H1 (cell line): ENCODE measurements around the gene RORB. TPM values are rescaled to one million over a fixed set of nuclear protein-coding genes. Genes with fewer than 3 reads are reported as not detected.

ENCODE experiments used
- CTCF ChIA-PET: fragments of 300-600 bp; sonication (Branson Sonifier 250); formaldehyde crosslinking; loops from one replicate; lab custom pipeline; 2021; ENCODE audit not compliant: partially characterized antibody; lab: Charles Lee
- POLR2A ChIA-PET: fragments of 300-600 bp; sonication (Branson Sonifier 250); formaldehyde crosslinking; loops from one replicate; lab custom pipeline; 2021; ENCODE audit warnings: inconsistent platforms; ENCODE audit not compliant: partially characterized antibody; lab: Charles Lee
- DNase-seq, 2 experiments: peaks; one replicate each; pipeline versions ENCODE4 v3.0.0 to v3.0.0-alpha.2; 2010 to 2022; ENCODE audit warnings: low spot score in 2 of 2, low read depth in 1 of 2, mixed read lengths in 1 of 2
- FAIRE-seq: peaks from 2 replicates; lab custom pipeline; 2011; peaks lifted over from hg19 to GRCh38; lab: Jason Lieb, UNC
- H2AFZ ChIP-seq: 2 replicates; pipeline ENCODE4 v1.8.1; 2012; ENCODE audit warnings: low read length, inconsistent platforms
- H2AK5ac ChIP-seq: 2 replicates; pipeline ENCODE4 v1.6.1; 2013; ENCODE audit warnings: low read depth, low read length
- H2BK120ac ChIP-seq: replicated peaks from 2 replicates; pipeline ENCODE3; 2013; ENCODE audit warnings: low read depth, low read length, inconsistent platforms
- H2BK12ac ChIP-seq: 2 replicates; pipeline ENCODE4 v1.6.1; 2013; ENCODE audit warnings: low read depth, low read length
- H2BK15ac ChIP-seq: 2 replicates; pipeline ENCODE4 v1.6.1; 2013; ENCODE audit warnings: low read length
- H2BK20ac ChIP-seq: 2 replicates; pipeline ENCODE4 v1.6.1; 2013; ENCODE audit warnings: low read length
- H2BK5ac ChIP-seq: 2 replicates; pipeline ENCODE4 v1.6.1; 2013; ENCODE audit warnings: low read depth, low read length
- H3K14ac ChIP-seq: 2 replicates; pipeline ENCODE4 v1.6.1; 2013; ENCODE audit warnings: inconsistent platforms; ENCODE audit not compliant: insufficient read length
- H3K18ac ChIP-seq: 2 replicates; pipeline ENCODE4 v1.6.1; 2013; ENCODE audit warnings: low read length; ENCODE audit errors: extremely low read depth
- H3K23ac ChIP-seq: 2 replicates; pipeline ENCODE4 v1.6.1; 2013; ENCODE audit warnings: inconsistent platforms; ENCODE audit not compliant: insufficient read length
- H3K23me2 ChIP-seq: 2 replicates; pipeline ENCODE4 v1.6.1; 2013; ENCODE audit warnings: low read depth, low read length
- H3K27ac ChIP-seq: 2 replicates; pipeline ENCODE4 v1.6.1; 2011; ENCODE audit warnings: low read depth, low read length, inconsistent platforms
- H3K27me3 ChIP-seq, 4 experiments: replicated peaks in 1 of 4; 1 replicate in 1 of 4; 2 replicates in 3 of 4; pipeline versions ENCODE4 v1.6.1 to v1.8.1; 2011 to 2013; ENCODE audit warnings: low read length in 3 of 4, mild to moderate bottlenecking in 3 of 4, inconsistent platforms in 2 of 4, mixed read lengths in 2 of 4, moderate library complexity in 1 of 4; ENCODE audit not compliant: control insufficient read depth in 3 of 4, insufficient read depth in 3 of 4; ENCODE audit errors: extremely low read depth in 1 of 4
- H3K36me3 ChIP-seq, 4 experiments: 2 replicates each; pipeline versions ENCODE4 v1.6.1 to v1.8.1; 2011 to 2013; ENCODE audit warnings: mild to moderate bottlenecking in 4 of 4, low read length in 3 of 4, moderate library complexity in 2 of 4, control low read depth in 1 of 4, inconsistent platforms in 1 of 4; ENCODE audit not compliant: insufficient read depth in 4 of 4, control insufficient read depth in 2 of 4
- H3K4ac ChIP-seq: replicated peaks from 2 replicates; pipeline ENCODE3; 2013; ENCODE audit warnings: low read length, low read depth, mixed read lengths, inconsistent platforms; ENCODE audit not compliant: insufficient read length
- H3K4me1 ChIP-seq, 4 experiments: replicated peaks in 1 of 4; 1 replicate in 1 of 4; 2 replicates in 3 of 4; pipeline versions ENCODE4 v1.6.1 to v1.8.1; 2011 to 2013; ENCODE audit warnings: low read length in 3 of 4, inconsistent platforms in 2 of 4, mixed read lengths in 1 of 4; ENCODE audit not compliant: insufficient read depth in 4 of 4, control insufficient read depth in 3 of 4
- H3K4me2 ChIP-seq, 2 experiments: 2 replicates each; pipeline versions ENCODE4 v1.6.1 to v1.8.1; 2011 to 2013; ENCODE audit warnings: low read depth in 2 of 2, low read length in 2 of 2, control low read depth in 1 of 2, inconsistent platforms in 1 of 2, mild to moderate bottlenecking in 1 of 2; ENCODE audit not compliant: insufficient read depth in 1 of 2
- H3K4me3 ChIP-seq, 4 experiments: fragments of 200-600, 300-600 bp in 1 of 4; sonication (generic), shearing (Covaris generic), sonication (Bioruptor Twin) in 1 of 4; 2 replicates each; pipeline versions ENCODE4 v1.5.1 to v1.8.1; 2011 to 2016; ENCODE audit warnings: low read length in 4 of 4, low read depth in 3 of 4, control low read depth in 2 of 4, inconsistent platforms in 2 of 4, mild to moderate bottlenecking in 2 of 4, mixed read lengths in 1 of 4, moderate library complexity in 1 of 4; ENCODE audit not compliant: insufficient read depth in 2 of 4; ENCODE audit errors: extremely low read depth in 1 of 4
- H3K56ac ChIP-seq: replicated peaks from 2 replicates; pipeline ENCODE3; 2013; ENCODE audit warnings: low read depth, mild to moderate bottlenecking, mixed read lengths, low read length, inconsistent platforms; ENCODE audit not compliant: insufficient read length
- H3K79me1 ChIP-seq: 2 replicates; pipeline ENCODE4 v1.6.1; 2013; ENCODE audit warnings: low read depth, low read length, control low read depth
- H3K79me2 ChIP-seq, 2 experiments: 2 replicates each; pipeline versions ENCODE4 v1.6.1 to v1.8.1; 2012 to 2013; ENCODE audit warnings: low read length in 2 of 2, mild to moderate bottlenecking in 2 of 2, inconsistent platforms in 1 of 2; ENCODE audit not compliant: insufficient read depth in 2 of 2, control insufficient read depth in 1 of 2
- H3K9ac ChIP-seq, 4 experiments: replicated peaks in 1 of 4; 1 replicate in 1 of 4; 2 replicates in 3 of 4; pipeline versions ENCODE4 v1.6.1 to v1.8.1; 2011 to 2013; ENCODE audit warnings: low read depth in 3 of 4, low read length in 3 of 4, control low read depth in 2 of 4, mild to moderate bottlenecking in 2 of 4, moderate library complexity in 2 of 4, inconsistent platforms in 1 of 4; ENCODE audit errors: extremely low read depth in 1 of 4
- H3K9me3 ChIP-seq, 2 experiments: 2 replicates each; pipeline versions ENCODE4 v1.6.1 to v1.8.1; 2012 to 2013; ENCODE audit warnings: mild to moderate bottlenecking in 2 of 2, moderate library complexity in 2 of 2, control low read depth in 1 of 2, inconsistent platforms in 1 of 2, low read depth in 1 of 2, low read length in 1 of 2, mixed read lengths in 1 of 2; ENCODE audit not compliant: insufficient read depth in 2 of 2
- H4K20me1 ChIP-seq, 2 experiments: replicated peaks in 1 of 2; 2 replicates each; pipeline versions ENCODE3 to v1.8.1; 2011 to 2013; ENCODE audit warnings: inconsistent platforms in 2 of 2, low read length in 2 of 2, mild to moderate bottlenecking in 1 of 2; ENCODE audit not compliant: insufficient read depth in 2 of 2, control insufficient read depth in 1 of 2
- H4K5ac ChIP-seq: 2 replicates; pipeline ENCODE4 v1.6.1; 2013; ENCODE audit warnings: low read length, low read depth, mixed read lengths, inconsistent platforms; ENCODE audit not compliant: insufficient read length
- H4K8ac ChIP-seq: 2 replicates; pipeline ENCODE4 v1.8.0; 2013; ENCODE audit warnings: mild to moderate bottlenecking, moderate library complexity, low read length, inconsistent platforms; ENCODE audit not compliant: insufficient read depth; ENCODE audit errors: extremely low read depth
- H4K91ac ChIP-seq: replicated peaks from 2 replicates; pipeline ENCODE3; 2013; ENCODE audit warnings: low read length, mixed read lengths, inconsistent platforms; ENCODE audit not compliant: insufficient read length
- ASH2L ChIP-seq: fragments of 200-600, 300-600 bp; sonication (generic); IDR thresholded peaks from one replicate; pipeline ENCODE4 v1.7.1; 2017; ENCODE audit warnings: low read length
- CREB1 ChIP-seq: IDR thresholded peaks from 2 replicates; pipeline ENCODE4 v1.6.1; 2012; ENCODE audit warnings: inconsistent platforms
- CTBP2 ChIP-seq: IDR thresholded peaks from 2 replicates; pipeline ENCODE4 v1.7.0; 2011; ENCODE audit warnings: borderline replicate concordance, mild to moderate bottlenecking, moderate library complexity, mixed read lengths, low read length; ENCODE audit not compliant: insufficient read depth, insufficient read length
- JUND ChIP-seq: IDR thresholded peaks from 2 replicates; pipeline ENCODE4 v1.6.1; 2011; ENCODE audit warnings: mild to moderate bottlenecking, improper control_type of control experiment, low read length
- KDM1A ChIP-seq: fragments of 200-600, 300-600 bp; sonication (generic); IDR thresholded peaks from 2 replicates; pipeline ENCODE4 v1.7.1; 2016; ENCODE audit warnings: mild to moderate bottlenecking, low read length, borderline replicate concordance
- KDM5A ChIP-seq: fragments of 200-600 bp; IDR thresholded peaks from 2 replicates; pipeline ENCODE4 v1.7.1; 2012; ENCODE audit warnings: mild to moderate bottlenecking, low read length, inconsistent platforms, mixed read lengths
- MAFK ChIP-seq: IDR thresholded peaks from 2 replicates; pipeline ENCODE4 v1.6.1; 2012; ENCODE audit warnings: low read depth, mild to moderate bottlenecking, improper control_type of control experiment, low read length
- NRF1 ChIP-seq: IDR thresholded peaks from 2 replicates; pipeline ENCODE4 v1.6.1; 2011; ENCODE audit warnings: mild to moderate bottlenecking, low read depth, low read length, improper control_type of control experiment
- POLR2A ChIP-seq, 2 experiments: IDR thresholded peaks; 1 replicate in 1 of 2; 2 replicates in 1 of 2; pipeline ENCODE4 v1.6.1; 2011; ENCODE audit warnings: low read depth in 2 of 2, low read length in 2 of 2, mild to moderate bottlenecking in 2 of 2; ENCODE audit errors: control extremely low read depth in 1 of 2
- POLR2AphosphoS5 ChIP-seq: IDR thresholded peaks from 2 replicates; pipeline ENCODE4 v1.6.1; 2011; ENCODE audit warnings: low read depth, low read length
- RXRA ChIP-seq: IDR thresholded peaks from 2 replicates; pipeline ENCODE4 v1.6.1; 2011; ENCODE audit warnings: low read depth, mild to moderate bottlenecking, low read length, moderate library complexity; ENCODE audit not compliant: insufficient read depth
- SRF ChIP-seq: IDR thresholded peaks from 2 replicates; pipeline ENCODE4 v1.6.1; 2011; ENCODE audit warnings: mild to moderate bottlenecking, low read depth, low read length, moderate library complexity
- TEAD4 ChIP-seq: IDR thresholded peaks from 2 replicates; pipeline ENCODE4 v1.6.1; 2012; ENCODE audit warnings: low read depth, low read length, inconsistent platforms, mixed read lengths
- YY1 ChIP-seq: IDR thresholded peaks from 2 replicates; pipeline ENCODE4 v1.6.1; 2011; ENCODE audit warnings: low read depth, mild to moderate bottlenecking, low read length
- WGBS, 2 experiments: shearing (Covaris generic) in 1 of 2; methylation state at CpG; one replicate each; pipeline versions ENCODE4 v1.1.6 to v1.1.7; 2013 to 2015; ENCODE audit warnings: low lambda C conversion rate in 2 of 2, mixed read lengths in 2 of 2, inconsistent platforms in 1 of 2, low coverage in 1 of 2, missing lambda C conversion rate in 1 of 2; ENCODE audit not compliant: insufficient replicate concordance in 2 of 2, insufficient coverage in 1 of 2, insufficient read length in 1 of 2; ENCODE audit errors: extremely low coverage in 1 of 2, missing lambda C conversion rate in 1 of 2; 5-methylcytosine and 5-hydroxymethylcytosine counted together
- polyA plus RNA-seq, 7 experiments: library from polyadenylated mRNA; depleted of rRNA in 3 of 7; stranded (reverse) in 5 of 7; unstranded in 2 of 7; fragments of >200 nt in 5 of 7; fragments of 200-250 nt in 2 of 7; gene quantifications; 1 replicate in 5 of 7; 2 replicates in 1 of 7; 4 replicates in 1 of 7; pipeline versions ENCODE4 v1.2.1 to v1.2.3, GENCODE V29; 2011 to 2013; ENCODE audit warnings: missing spikeins in 2 of 7, mixed read lengths in 2 of 7
- total RNA-seq: library from RNA; stranded (reverse); fragmentation: NEBNext Ultra II Directional; extraction: Animal tissue kit (Norgen Biotek cat#: 25700); gene quantifications from 2 replicates; pipeline ENCODE4 v1.2.1, GENCODE V29; 2021

The RORB gene
- total and polyA plus RNA-seq, 2 of the 8 experiments (the other 6 are each of a cell fraction or from before 2014, with no cell fraction given): 2.3 to 7.1 TPM

GRCh38 chr9:74598874-74599273 lies 101.7 kb downstream of the RORB start:
- no peaks in the 10 kb centered on the region for H3K4me1 ChIP-seq
- DNase-seq (no peak), FAIRE-seq (no peak)
- 94% methylated on average over 3 of the region's 3 CpGs; no CpG with 5 or more reads in 1 of the 2 experiments for WGBS, 2 experiments
- no peak overlapping the region for H4K8ac ChIP-seq
- H3K4me2 ChIP-seq: no peak overlapping the region
- no peak overlapping the region for H3K23ac ChIP-seq
- H3K23me2 ChIP-seq: no peaks in the 10 kb centered on the region
- no peak overlapping the region for H3K4ac ChIP-seq
- H3K4me3 ChIP-seq: no peak overlapping the region
- H3K36me3 ChIP-seq: no peaks in the 10 kb centered on the region
- no peak overlapping the region for H3K27ac ChIP-seq
- no peak overlapping the region for H2BK15ac ChIP-seq
- no peak overlapping the region for H2BK20ac ChIP-seq
- H2BK120ac ChIP-seq: no peak overlapping the region
- no peak overlapping the region for H2AFZ ChIP-seq
- H4K5ac ChIP-seq: no peak overlapping the region
- no peaks in the 10 kb centered on the region for H3K9me3 ChIP-seq
- no peak overlapping the region for H3K18ac ChIP-seq
- no peaks in the 10 kb centered on the region; a peak in 1 of 4 replicates for H3K79me2 ChIP-seq
- H3K56ac ChIP-seq: no peak overlapping the region
- no peaks in the 10 kb centered on the region for H3K79me1 ChIP-seq
- peaks cover 0 to 2% (median 0%) of the 10 kb centered on the region in 4 experiments; a peak in 1 of 7 replicates for H3K27me3 ChIP-seq
- no peak overlapping the region for H4K91ac ChIP-seq
- CTCF ChIA-PET: no interaction called here
- no peak overlapping the region for H2AK5ac ChIP-seq
- H4K20me1 ChIP-seq: peaks cover 0 to 1% of the 10 kb centered on the region in 2 experiments
- POLR2A ChIA-PET: no interaction called here
- no peak overlapping the region for H3K14ac ChIP-seq
- H2BK12ac ChIP-seq: no peak overlapping the region
- H2BK5ac ChIP-seq: no peak overlapping the region
- H3K9ac ChIP-seq: no peak overlapping the region
- TF ChIP-seq JUND: no peak
- no peak for TF ChIP-seq NRF1
- no peak for TF ChIP-seq CREB1
- no peak for TF ChIP-seq POLR2A (IDR thresholded peaks at IDR 0.05; ENCODE audit: control extremely low read depth in 1 of 2, low read depth in 2 of 2, low read length in 2 of 2)
- TF ChIP-seq YY1: no peak
- TF ChIP-seq KDM5A: no peak
- no peak for TF ChIP-seq POLR2AphosphoS5
- TF ChIP-seq TEAD4: no peak
- no peak for TF ChIP-seq RXRA
- no peak for TF ChIP-seq ASH2L
- TF ChIP-seq CTBP2: no peak
- TF ChIP-seq KDM1A: no peak
- no peak for TF ChIP-seq SRF
- TF ChIP-seq MAFK: no peak
